ENCODE results near the gene SLC6A8.

DNA sequence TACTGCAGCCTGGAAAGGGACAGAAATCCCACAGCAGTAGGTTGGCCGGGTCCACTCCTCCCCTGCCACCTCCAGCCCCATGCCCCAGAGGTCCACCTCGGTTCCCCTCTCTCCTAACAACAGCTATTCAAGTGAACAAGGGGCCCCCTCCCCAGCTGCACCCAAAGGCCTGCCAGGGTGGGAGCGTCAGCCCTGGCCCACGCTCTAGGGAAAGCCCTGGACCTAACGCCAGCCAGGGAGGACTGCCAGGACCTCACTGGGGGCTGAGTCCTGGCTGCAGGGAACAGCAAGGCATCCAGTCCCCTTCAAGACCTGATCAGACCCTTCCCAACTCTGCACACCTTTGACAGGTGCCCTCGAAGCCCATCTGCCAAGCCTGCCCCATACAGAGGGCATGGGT is 13.2 kb downstream of the SLC6A8 start:
- TF ChIP-seq CTCF (conservative IDR thresholded peaks at IDR 0.05; ENCODE audit: low read length) (no peak), EZH2phosphoT487 (IDR thresholded peaks at IDR 0.05; ENCODE audit: borderline replicate concordance, low read depth, low read length) (no peak)
